Endothelial cell of umbilical vein (primary cell): ENCODE results near the gene LRSAM1. TPM values are rescaled to one million over a fixed set of nuclear protein-coding genes. Genes with fewer than 3 reads are reported as not detected.

Experiments
- BruUV-seq: library from RNA; stranded (reverse); fragments of 400-500 nt; replicated peaks from 2 replicates; lab custom pipeline; 2021; lab: Mats Ljungman, UMichigan
- CTCF ChIA-PET: fragments of 300-600, 350-600 bp; sonication (Branson Sonifier 250); formaldehyde crosslinking; loops from one replicate; lab custom pipeline; 2021; ENCODE audit warnings: antibody characterized with exemption, inconsistent platforms; lab: Charles Lee
- POLR2A ChIA-PET: fragments of 300-600, 350-600 bp; sonication (Branson Sonifier 250); formaldehyde crosslinking; loops from one replicate; lab custom pipeline; 2021; ENCODE audit warnings: antibody characterized with exemption, inconsistent platforms; lab: Charles Lee
- DNase-seq: peaks from one replicate; pipeline ENCODE4 v3.0.0-alpha.2; 2011; ENCODE audit warnings: low read depth, low spot score
- FAIRE-seq: peaks from 2 replicates; lab custom pipeline; 2011; peaks lifted over from hg19 to GRCh38; lab: Jason Lieb, UNC
- H2AFZ ChIP-seq: 2 replicates; pipeline ENCODE4 v1.6.0; 2012; ENCODE audit warnings: low read depth, low read length, control low read depth, inconsistent platforms
- H3K27ac ChIP-seq: 2 replicates; pipeline ENCODE4 v1.5.1; 2011; ENCODE audit warnings: low read depth, mild to moderate bottlenecking, control low read depth, low read length, moderate library complexity; ENCODE audit not compliant: insufficient read depth
- H3K27me3 ChIP-seq, 2 experiments: 2 replicates each; pipeline versions ENCODE4 v1.6.0 to v1.6.1; 2011; ENCODE audit warnings: low read length in 2 of 2, mixed read lengths in 1 of 2; ENCODE audit not compliant: control insufficient read depth in 2 of 2, insufficient read depth in 2 of 2
- H3K36me3 ChIP-seq, 2 experiments: 2 replicates in 1 of 2; 3 replicates in 1 of 2; pipeline ENCODE4 v1.5.1; 2011; ENCODE audit warnings: low read length in 2 of 2, mild to moderate bottlenecking in 1 of 2, moderate library complexity in 1 of 2; ENCODE audit not compliant: control insufficient read depth in 2 of 2, insufficient read depth in 2 of 2; ENCODE audit errors: extremely low read depth in 1 of 2
- H3K4me1 ChIP-seq: 3 replicates; pipeline ENCODE4 v1.5.1; 2011; ENCODE audit warnings: mild to moderate bottlenecking, low read length; ENCODE audit not compliant: control insufficient read depth, insufficient read depth; ENCODE audit errors: extremely low read depth
- H3K4me2 ChIP-seq: 2 replicates; pipeline ENCODE4 v1.6.1; 2011; ENCODE audit warnings: low read length, control low read depth, mixed read lengths; ENCODE audit not compliant: insufficient read depth
- H3K4me3 ChIP-seq, 3 experiments: fragments of 200-600 bp in 1 of 3; sonication (generic), shearing (Covaris generic) in 1 of 3; replicated peaks in 1 of 3; 2 replicates each; pipeline ENCODE4 v1.5.1; 2011 to 2016; ENCODE audit warnings: control low read depth in 3 of 3, low read length in 3 of 3, mild to moderate bottlenecking in 2 of 3, inconsistent platforms in 1 of 3, low read depth in 1 of 3, moderate library complexity in 1 of 3; ENCODE audit not compliant: insufficient read depth in 1 of 3
- H3K79me2 ChIP-seq: 2 replicates; pipeline ENCODE4 v1.6.0; 2012; ENCODE audit warnings: low read length, inconsistent platforms; ENCODE audit not compliant: control insufficient read depth, insufficient read depth
- H3K9ac ChIP-seq: replicated peaks from 2 replicates; pipeline ENCODE3; 2011; ENCODE audit warnings: low read length, control low read depth; ENCODE audit not compliant: insufficient read depth; ENCODE audit errors: extremely low read depth
- H3K9me1 ChIP-seq: replicated peaks from 3 replicates; pipeline ENCODE4 v1.6.0; 2011; ENCODE audit warnings: mild to moderate bottlenecking, low read length; ENCODE audit not compliant: control insufficient read depth, insufficient read depth; ENCODE audit errors: extremely low read depth
- H3K9me3 ChIP-seq: replicated peaks from 2 replicates; pipeline ENCODE4 v1.5.1; 2012; ENCODE audit warnings: low read length, inconsistent platforms; ENCODE audit not compliant: control insufficient read depth, insufficient read depth
- H4K20me1 ChIP-seq: replicated peaks from 2 replicates; pipeline ENCODE3; 2011; ENCODE audit warnings: mild to moderate bottlenecking, low read length; ENCODE audit not compliant: control insufficient read depth, insufficient read depth; ENCODE audit errors: extremely low read depth
- EZH2 ChIP-seq: IDR thresholded peaks from 2 replicates; pipeline ENCODE4 v1.6.1; 2012; ENCODE audit warnings: borderline replicate concordance, low read depth, mild to moderate bottlenecking, moderate library complexity, low read length, inconsistent platforms; ENCODE audit not compliant: severe bottlenecking
- FOS ChIP-seq: IDR thresholded peaks from 2 replicates; pipeline ENCODE4 v1.6.1; 2011; ENCODE audit warnings: mild to moderate bottlenecking, low read length, moderate library complexity, borderline replicate concordance; ENCODE audit not compliant: insufficient read depth
- JUN ChIP-seq: IDR thresholded peaks from 2 replicates; pipeline ENCODE4 v1.6.1; 2011; ENCODE audit warnings: borderline replicate concordance, low read depth; ENCODE audit not compliant: insufficient read length, insufficient read depth
- MYC ChIP-seq: IDR thresholded peaks from one replicate; pipeline ENCODE4 v1.6.1; 2011; ENCODE audit warnings: mild to moderate bottlenecking, low read depth, low read length
- POLR2A ChIP-seq: IDR thresholded peaks from 2 replicates; pipeline ENCODE4 v1.6.1; 2012; ENCODE audit warnings: low read depth, mild to moderate bottlenecking, control low read depth, low read length
- POLR2AphosphoS5 ChIP-seq: IDR thresholded peaks from 2 replicates; pipeline ENCODE4 v1.6.1; 2012; ENCODE audit warnings: low read depth, mild to moderate bottlenecking, control low read depth, low read length, moderate library complexity; ENCODE audit not compliant: insufficient read depth
- dilution Hi-C: fragments of 300-500 bp; cut with MboI; formaldehyde crosslinking; loops from one replicate; pipeline ENCODE4 v1.15.0; 2019; ENCODE audit warnings: low sequenced_read_pairs; ENCODE audit not compliant: extremely low pct_ligation_motif_present
- intact Hi-C: fragments of 100-400 bp; cut with micrococcal nuclease; formaldehyde crosslinking; loops from one replicate; pipeline ENCODE4 v1.10.0; 2022
- polyA plus RNA-seq, 4 experiments: library from polyadenylated mRNA; depleted of rRNA in 3 of 4; stranded (reverse) in 3 of 4; unstranded in 1 of 4; fragments of >200 nt; gene quantifications; 2 replicates each; pipeline versions ENCODE4 v1.2.1 to v1.2.3, GENCODE V29; 2011 to 2012; ENCODE audit warnings: missing spikeins in 1 of 4
- total RNA-seq: library from RNA; stranded (reverse); gene quantifications from 2 replicates; pipeline ENCODE4 v1.2.3, GENCODE V29; 2021
- TF ChIP-seq, protein P1 (sequence below), 2 donors: IDR thresholded peaks; 1 replicate in 1 of 2; 2 replicates in 1 of 2; pipeline ENCODE4 v1.5.1; 2011; ENCODE audit warnings: low read length in 2 of 2, mild to moderate bottlenecking in 2 of 2, moderate library complexity in 2 of 2, control low read depth in 1 of 2, inconsistent platforms in 1 of 2, low read depth in 1 of 2; ENCODE audit not compliant: insufficient read depth in 1 of 2; ENCODE audit errors: extremely low read depth in 1 of 2
- TF ChIP-seq, protein P2 (sequence below): IDR thresholded peaks from 2 replicates; pipeline ENCODE4 v1.6.1; 2011; ENCODE audit not compliant: insufficient read depth, insufficient read length

The LRSAM1 gene
- total and polyA plus RNA-seq, 2 donors (not counting 3 experiments of a cell fraction or from before 2014, with no cell fraction given) = 10.8 to 18.9 TPM

DNA sequence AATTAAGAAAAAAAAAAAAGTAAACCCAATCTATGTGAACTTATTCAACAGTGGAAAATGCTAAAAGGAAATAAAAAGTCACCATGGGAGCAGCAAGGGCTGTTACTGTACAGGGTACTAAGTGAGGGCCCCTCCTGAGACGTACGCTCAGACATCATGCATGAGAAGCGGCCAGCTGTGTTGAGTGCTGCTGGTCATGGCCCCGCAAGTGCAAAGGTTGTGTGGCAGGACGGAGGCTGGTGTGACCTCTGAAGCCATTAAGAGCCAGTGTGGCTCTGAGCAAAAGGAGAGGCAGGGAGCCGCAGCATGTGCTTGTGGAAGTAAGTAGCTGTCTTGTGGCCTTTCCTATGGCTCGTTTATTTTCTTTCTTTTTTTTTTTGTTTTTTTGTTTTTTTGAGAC, 30.3 kb upstream of the LRSAM1 start:
- intact Hi-C loops = no loop called here
- no TSS peak for BruUV-seq

More for the DNA sequence above, 30.3 kb upstream of the LRSAM1 start:
- H3K36me3 ChIP-seq = no peaks in the 10 kb centered on the region
- FAIRE-seq = no peak
- no peak overlapping the region for H3K9ac ChIP-seq
- H3K79me2 ChIP-seq = peaks cover 22% of the 10 kb centered on the region
- no peaks in the 10 kb centered on the region for H3K9me3 ChIP-seq
- no peak overlapping the region for H3K4me2 ChIP-seq
- POLR2A ChIA-PET = interaction anchor here (0.6 to 0.7 kb wide), 2 partner anchors 14 to 27 kb away, joined by 3 to 5 read pairs; no protein-coding TSS in a partner anchor
- no peaks in the 10 kb centered on the region for H4K20me1 ChIP-seq
- TF ChIP-seq MYC (no peak), JUN (no peak), POLR2A (no peak), EZH2 (no peak), FOS (no peak), POLR2AphosphoS5 (no peak)
- TF ChIP-seq, protein P1, sequence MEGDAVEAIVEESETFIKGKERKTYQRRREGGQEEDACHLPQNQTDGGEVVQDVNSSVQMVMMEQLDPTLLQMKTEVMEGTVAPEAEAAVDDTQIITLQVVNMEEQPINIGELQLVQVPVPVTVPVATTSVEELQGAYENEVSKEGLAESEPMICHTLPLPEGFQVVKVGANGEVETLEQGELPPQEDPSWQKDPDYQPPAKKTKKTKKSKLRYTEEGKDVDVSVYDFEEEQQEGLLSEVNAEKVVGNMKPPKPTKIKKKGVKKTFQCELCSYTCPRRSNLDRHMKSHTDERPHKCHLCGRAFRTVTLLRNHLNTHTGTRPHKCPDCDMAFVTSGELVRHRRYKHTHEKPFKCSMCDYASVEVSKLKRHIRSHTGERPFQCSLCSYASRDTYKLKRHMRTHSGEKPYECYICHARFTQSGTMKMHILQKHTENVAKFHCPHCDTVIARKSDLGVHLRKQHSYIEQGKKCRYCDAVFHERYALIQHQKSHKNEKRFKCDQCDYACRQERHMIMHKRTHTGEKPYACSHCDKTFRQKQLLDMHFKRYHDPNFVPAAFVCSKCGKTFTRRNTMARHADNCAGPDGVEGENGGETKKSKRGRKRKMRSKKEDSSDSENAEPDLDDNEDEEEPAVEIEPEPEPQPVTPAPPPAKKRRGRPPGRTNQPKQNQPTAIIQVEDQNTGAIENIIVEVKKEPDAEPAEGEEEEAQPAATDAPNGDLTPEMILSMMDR (IDR thresholded peaks at IDR 0.05; ENCODE audit: extremely low read depth in 1 of 2, insufficient read depth in 1 of 2, low read depth in 1 of 2, low read length in 2 of 2) = no peak
- TF ChIP-seq, protein P2, sequence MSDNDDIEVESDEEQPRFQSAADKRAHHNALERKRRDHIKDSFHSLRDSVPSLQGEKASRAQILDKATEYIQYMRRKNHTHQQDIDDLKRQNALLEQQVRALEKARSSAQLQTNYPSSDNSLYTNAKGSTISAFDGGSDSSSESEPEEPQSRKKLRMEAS = no peak
- no peak overlapping the region for H3K27ac ChIP-seq
- CTCF ChIA-PET = interaction anchor here (0.8 kb wide), 1 partner anchor 16 kb away, joined by 3 read pairs; no protein-coding TSS in a partner anchor
- dilution Hi-C loops = no loop called here
- H3K27me3 ChIP-seq = no peaks in the 10 kb centered on the region
- H2AFZ ChIP-seq = no peak overlapping the region
- no peak overlapping the region for H3K4me3 ChIP-seq
- DNase-seq = no peak
- no peaks in the 10 kb centered on the region for H3K9me1 ChIP-seq
- peaks cover 25% of the 10 kb centered on the region for H3K4me1 ChIP-seq
